ENCODE results near the gene HEBP1. TPM values are rescaled to one million over a fixed set of nuclear protein-coding genes. Genes with fewer than 3 reads are reported as not detected.

The HEBP1 gene
- total RNA-seq, 1 donor from 2014 or later: 47.6 TPM

- no peak overlapping the region for H3K27ac ChIP-seq
- intact Hi-C loops (cut with DNase I): loop anchor here (10.0 kb wide), 1 partner anchor 206 kb away; no protein-coding TSS in a partner anchor
- no peaks in the 10 kb centered on the region for H3K27me3 ChIP-seq
Measured at GRCh38 chr12:13028825-13029570, 28.9 kb upstream of the HEBP1 start.

GRCh38 chr12:13027508-13027907 lies 27.4 kb upstream of the HEBP1 start:
- H3K4me1 ChIP-seq: no peaks in the 10 kb centered on the region
- no peaks in the 10 kb centered on the region for H3K27me3 ChIP-seq
- no peaks in the 10 kb centered on the region for H3K9me3 ChIP-seq
- H3K27ac ChIP-seq: no peak overlapping the region
- H3K36me3 ChIP-seq: no peaks in the 10 kb centered on the region
- no peak for DNase-seq (ENCODE audit: extremely low spot score in 2 of 2)
- TF ChIP-seq POLR2AphosphoS5 (IDR thresholded peaks at IDR 0.05; ENCODE audit: insufficient read depth in 1 of 2, low read depth in 1 of 2): no peak
- TF ChIP-seq CTCF (IDR thresholded peaks at IDR 0.05): no peak
- no peak for TF ChIP-seq POLR2A (IDR thresholded peaks at IDR 0.05)
- intact Hi-C loops (cut with DNase I): loop anchor here (10.0 kb wide), 1 partner anchor 207 kb away; no protein-coding TSS in a partner anchor
- no peak overlapping the region for H3K4me3 ChIP-seq

More at GRCh38 chr12:13028825-13029570, 28.9 kb upstream of the HEBP1 start:
- Histone ChIP-seq H3K4me3 (no peak overlapping the region), H3K4me1 (no peaks in the 10 kb centered on the region), H3K36me3 (no peaks in the 10 kb centered on the region), H3K9me3 (no peaks in the 10 kb centered on the region)
- TF ChIP-seq CTCF (IDR thresholded peaks at IDR 0.05): no peak
- TF ChIP-seq POLR2AphosphoS5 (IDR thresholded peaks at IDR 0.05; ENCODE audit: insufficient read depth in 1 of 2, low read depth in 1 of 2): no peak
- TF ChIP-seq POLR2A (IDR thresholded peaks at IDR 0.05): no peak
- no peak for DNase-seq (ENCODE audit: extremely low spot score in 2 of 2)

GRCh38 chr12:13027032-13027431 lies 27.0 kb upstream of the HEBP1 start:
- H3K36me3 ChIP-seq: no peaks in the 10 kb centered on the region
- H3K27me3 ChIP-seq: no peaks in the 10 kb centered on the region
- TF ChIP-seq POLR2A (IDR thresholded peaks at IDR 0.05): no peak
- TF ChIP-seq CTCF (IDR thresholded peaks at IDR 0.05): no peak
- TF ChIP-seq POLR2AphosphoS5 (IDR thresholded peaks at IDR 0.05; ENCODE audit: insufficient read depth in 1 of 2, low read depth in 1 of 2): no peak
- H3K4me1 ChIP-seq: no peaks in the 10 kb centered on the region
- H3K4me3 ChIP-seq: no peak overlapping the region
- intact Hi-C loops (cut with DNase I): loop anchor here (10.0 kb wide), 1 partner anchor 208 kb away; no protein-coding TSS in a partner anchor
- no peak for DNase-seq (ENCODE audit: extremely low spot score in 2 of 2)
- H3K27ac ChIP-seq: no peak overlapping the region
- no peaks in the 10 kb centered on the region for H3K9me3 ChIP-seq

GRCh38 chr12:13026286-13026685 lies 26.2 kb upstream of the HEBP1 start:
- Histone ChIP-seq H3K27ac (no peak overlapping the region), H3K4me3 (no peak overlapping the region)
- intact Hi-C loops (cut with DNase I): loop anchor here (10.0 kb wide), 1 partner anchor 209 kb away; no protein-coding TSS in a partner anchor

More at GRCh38 chr12:13026286-13026685, 26.2 kb upstream of the HEBP1 start:
- Histone ChIP-seq H3K9me3 (no peaks in the 10 kb centered on the region), H3K36me3 (no peaks in the 10 kb centered on the region), H3K27me3 (no peaks in the 10 kb centered on the region), H3K4me1 (no peaks in the 10 kb centered on the region)
- DNase-seq (ENCODE audit: extremely low spot score in 2 of 2): no peak
- TF ChIP-seq POLR2AphosphoS5 (IDR thresholded peaks at IDR 0.05; ENCODE audit: insufficient read depth in 1 of 2, low read depth in 1 of 2) (no peak), CTCF (IDR thresholded peaks at IDR 0.05) (no peak), POLR2A (IDR thresholded peaks at IDR 0.05) (no peak)

All from vagina (tissue), 2 donors.